Skin of body (tissue), 2 donors: ENCODE data around the gene GP9. TPM values are rescaled to one million over a fixed set of nuclear protein-coding genes. Genes with fewer than 3 reads are reported as not detected.

Experiments
- DNase-seq: peaks from one replicate; lab custom pipeline; 2025; lab: John Stamatoyannopoulos, UW
- total RNA-seq: library from RNA; depleted of rRNA; stranded (reverse); fragments of >200 nt; gene quantifications from one replicate; pipeline ENCODE4 v1.2.3, GENCODE V29; 2014

Gene GP9
- total RNA-seq: 0.49 TPM

GRCh38 chr3:129060276-129061022 lies at the start of gene GP9:
TSS of gene GP9 (plus strand) at chr3:129060779. CDS start at chr3:129061740, 961 bp downstream.
- DNase-seq: no peak

DNA sequence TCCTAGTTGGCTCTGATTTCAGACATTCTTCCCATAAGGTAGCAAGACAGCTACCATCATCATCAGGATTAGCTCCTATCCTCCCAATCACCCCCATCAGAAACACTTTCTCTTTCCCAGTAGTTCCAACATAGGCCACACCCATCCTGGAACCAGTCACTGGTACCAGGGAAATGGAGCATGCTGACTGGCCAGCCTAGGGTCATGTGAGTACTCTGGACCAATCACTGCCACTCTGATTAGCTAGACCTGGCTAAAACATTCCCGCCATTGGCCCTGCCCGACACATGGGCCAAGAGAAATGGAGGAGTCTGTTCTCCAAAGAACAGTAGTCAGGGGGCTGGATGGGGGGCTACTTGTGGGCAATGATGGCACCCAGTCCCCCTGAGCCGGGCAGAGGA lies 47.1 kb upstream of the GP9 start:
- DNase-seq: no peak

DNA sequence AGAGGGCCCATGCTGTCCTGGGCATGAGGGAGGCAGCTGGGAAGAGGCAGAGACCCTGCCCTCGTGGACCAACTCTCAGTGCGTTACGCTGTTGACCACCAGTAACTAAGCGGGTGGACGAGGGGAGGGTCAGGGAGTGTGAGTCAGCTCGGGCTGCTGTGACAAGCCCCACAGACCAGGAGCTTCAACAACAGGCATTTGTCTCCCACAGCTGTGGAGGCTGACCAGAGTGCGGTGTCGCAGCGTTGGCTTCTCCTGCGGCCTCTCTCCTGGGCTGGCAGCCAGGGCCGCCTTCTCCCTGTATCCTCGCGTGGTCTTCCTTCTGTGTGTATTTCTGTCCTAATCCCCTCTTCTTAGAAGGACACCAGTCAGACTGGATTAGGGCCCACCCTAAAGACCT lies 46.4 kb upstream of the GP9 start:
- DNase-seq: no peak

- DNase-seq: no peak
Measured at GRCh38 chr3:129014793-129015345, 45.7 kb upstream of the GP9 start.

DNA sequence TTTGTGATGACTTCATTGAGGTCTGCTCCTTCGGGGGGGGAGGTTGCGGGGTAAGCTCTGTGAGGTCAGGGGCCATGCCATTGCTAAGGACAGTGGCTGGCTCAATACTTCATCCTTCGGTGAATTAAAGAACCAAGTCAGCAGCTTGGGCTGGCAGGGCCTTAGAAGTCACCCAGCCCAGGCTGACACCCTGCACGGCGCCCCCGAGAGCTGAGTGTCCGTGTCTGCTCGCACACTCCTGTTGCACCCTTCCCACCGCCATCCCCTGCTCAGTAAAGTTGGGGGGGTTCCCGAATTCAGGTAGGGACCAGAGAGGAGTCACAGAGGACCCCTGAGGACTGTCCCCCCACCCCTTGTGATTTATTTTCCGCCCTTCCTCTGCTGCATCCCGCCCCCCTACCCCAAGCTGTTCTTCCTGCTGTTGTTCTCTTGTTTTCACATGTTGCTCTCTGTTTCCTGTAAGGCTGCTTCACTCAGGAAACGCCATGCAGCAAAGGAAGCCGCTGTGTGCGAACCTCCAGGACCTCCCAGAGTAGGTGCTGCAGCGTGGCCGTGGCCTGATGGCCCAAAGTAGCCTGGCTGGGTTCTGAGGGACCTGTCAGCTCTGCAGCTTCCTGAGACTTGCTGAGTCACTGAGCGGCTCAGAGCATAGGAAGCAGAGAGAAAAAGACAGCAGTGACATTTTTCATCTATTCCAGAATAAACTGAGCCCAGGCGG lies 45.0 kb upstream of the GP9 start:
- DNase-seq: peak; percentile 34

DNA sequence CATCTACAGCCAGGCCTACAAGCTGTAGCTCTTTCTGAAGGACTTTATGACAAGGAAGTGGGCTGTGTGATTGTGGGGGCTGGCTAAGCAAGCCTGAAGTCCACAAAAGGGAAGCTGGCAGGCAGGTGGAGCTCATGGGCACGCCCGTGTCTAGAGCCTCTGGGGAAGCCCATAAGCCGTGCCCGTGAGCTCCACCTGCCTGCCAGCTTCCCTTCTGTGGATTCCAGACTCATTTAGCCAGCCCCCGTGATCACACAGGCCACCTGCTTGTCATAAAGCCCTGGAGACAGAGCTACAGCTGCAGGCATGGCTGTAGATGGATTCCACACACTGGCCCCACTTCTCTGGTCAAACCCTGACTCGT lies 44.2 kb upstream of the GP9 start:
- DNase-seq: no peak

- DNase-seq: no peak
Measured at GRCh38 chr3:129016720-129017483, 43.7 kb upstream of the GP9 start.

DNA sequence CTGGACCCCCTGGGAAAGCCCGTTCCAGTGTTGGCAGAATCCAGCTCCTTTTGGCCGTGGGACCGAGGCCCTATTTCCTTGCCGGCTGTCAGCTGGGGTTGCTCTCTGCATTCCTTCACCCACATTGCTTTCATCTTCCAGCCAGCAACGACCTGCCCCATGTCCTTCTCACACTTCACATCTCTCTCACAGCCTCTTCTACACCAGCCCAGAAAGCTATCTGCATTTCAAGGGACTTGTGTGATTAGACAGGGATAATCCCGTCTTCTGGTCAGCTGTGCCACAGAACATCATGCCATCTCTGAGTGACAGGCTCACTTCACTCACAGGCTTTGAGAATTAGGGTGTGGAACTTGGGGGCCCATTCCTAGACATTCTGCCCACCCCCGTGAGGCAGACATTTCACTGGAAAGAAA lies 43.1 kb upstream of the GP9 start:
- no peak for DNase-seq

DNA sequence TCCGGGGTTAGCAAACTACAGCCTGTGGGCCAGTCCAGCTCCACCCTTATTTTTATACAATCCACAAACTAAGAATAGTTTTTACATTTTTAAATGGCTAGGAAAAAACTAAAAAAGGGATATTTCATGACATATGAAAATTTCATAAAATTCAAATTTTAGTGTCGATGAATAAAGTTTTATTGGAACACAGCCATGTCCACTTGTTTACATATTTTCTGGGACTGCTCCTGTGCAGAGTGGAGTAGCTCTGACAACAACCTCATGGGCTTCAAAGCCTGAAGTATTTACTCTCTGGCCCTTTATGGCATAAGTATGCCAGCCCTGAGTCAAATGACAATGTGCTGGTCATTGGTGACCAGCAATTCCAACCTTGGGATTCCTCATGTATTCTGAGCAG lies 42.3 kb upstream of the GP9 start:
- DNase-seq: no peak

DNA sequence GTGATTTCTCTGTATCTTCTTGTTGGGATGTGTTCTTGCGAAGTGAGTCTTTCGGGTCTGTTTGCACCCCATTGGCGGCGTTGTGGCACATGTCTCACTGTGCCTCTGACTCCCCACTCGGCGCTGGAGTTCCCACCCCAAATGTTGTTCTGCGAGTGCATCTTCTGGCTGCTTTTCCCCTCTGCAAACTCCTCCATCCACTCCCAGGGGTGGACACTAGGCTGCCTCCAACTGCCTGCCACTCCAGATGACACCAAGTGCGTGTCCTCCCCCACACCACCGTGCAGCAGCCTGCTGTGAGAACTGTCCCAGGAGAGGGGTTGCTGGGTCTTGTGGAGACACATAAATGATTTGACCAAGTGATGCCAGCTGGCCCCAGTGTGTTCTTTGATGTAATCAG lies 41.8 kb upstream of the GP9 start:
- DNase-seq: no peak

DNA sequence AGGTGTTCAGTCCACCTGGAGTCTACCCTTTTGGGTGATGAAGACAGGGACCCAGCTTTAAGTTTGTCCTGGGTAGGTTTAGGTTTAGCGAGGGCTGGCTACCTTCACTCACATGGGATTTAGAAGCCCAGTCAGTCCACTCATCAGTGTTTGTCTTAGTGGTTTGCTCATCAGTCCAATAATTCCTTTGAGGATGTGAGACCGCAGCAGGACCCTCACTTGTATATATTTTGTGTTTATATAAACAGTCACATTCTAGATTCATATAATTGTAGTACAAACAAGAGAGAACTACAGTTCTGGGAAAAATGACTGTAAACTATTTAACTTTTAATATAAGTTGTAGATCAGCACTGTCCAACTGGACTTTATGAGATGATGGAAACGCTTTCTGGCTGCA lies 41.3 kb upstream of the GP9 start:
- DNase-seq: no peak

- no peak for DNase-seq
Measured at GRCh38 chr3:129020691-129021090, 39.9 kb upstream of the GP9 start.

GRCh38 chr3:129021140-129021551 lies 39.4 kb upstream of the GP9 start:
- DNase-seq: peak; percentile 19

DNA sequence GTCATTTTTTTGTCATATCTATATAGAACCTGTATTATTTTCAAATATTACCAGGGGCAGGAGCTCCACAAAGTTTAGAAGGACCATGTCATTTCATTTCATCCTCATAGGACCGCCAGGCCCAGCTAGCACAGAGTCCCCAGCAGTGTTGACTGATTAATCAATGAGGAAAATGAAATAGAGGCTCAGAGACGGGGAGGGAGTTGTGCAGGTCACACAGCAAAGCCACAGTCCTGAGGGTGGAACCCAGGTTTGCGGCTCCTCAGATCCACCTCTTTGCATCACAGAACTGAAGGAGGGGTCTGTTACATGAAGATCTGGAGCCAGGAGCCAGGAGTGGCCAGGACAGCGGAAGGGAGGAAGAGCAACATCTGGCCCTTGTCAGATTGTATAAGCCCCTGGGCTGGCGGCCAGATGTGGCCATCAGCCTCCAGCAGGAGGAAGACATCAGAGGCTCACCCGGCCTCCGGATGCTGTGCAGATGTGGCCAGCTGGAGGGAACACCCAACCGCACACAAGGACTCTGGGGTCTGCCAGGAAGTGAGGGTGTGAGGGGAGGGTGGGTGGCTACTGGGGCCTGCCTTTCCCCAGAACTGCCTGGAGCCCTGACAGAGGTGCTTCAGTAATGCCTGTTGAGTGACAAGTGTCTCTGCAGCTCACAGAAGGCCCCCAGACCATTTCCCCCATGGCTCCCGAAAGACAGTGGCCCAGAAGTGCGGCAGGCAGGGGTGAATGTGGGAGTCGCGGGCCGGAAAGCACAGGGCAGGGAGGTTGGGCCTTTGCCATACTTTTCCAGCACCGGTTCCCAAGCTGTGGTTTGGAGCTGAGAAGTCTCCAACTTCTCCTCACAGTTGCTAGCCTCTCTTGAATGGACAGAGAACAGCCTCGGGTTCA lies 38.2 kb upstream of the GP9 start:
- DNase-seq: peak; percentile 70

DNA sequence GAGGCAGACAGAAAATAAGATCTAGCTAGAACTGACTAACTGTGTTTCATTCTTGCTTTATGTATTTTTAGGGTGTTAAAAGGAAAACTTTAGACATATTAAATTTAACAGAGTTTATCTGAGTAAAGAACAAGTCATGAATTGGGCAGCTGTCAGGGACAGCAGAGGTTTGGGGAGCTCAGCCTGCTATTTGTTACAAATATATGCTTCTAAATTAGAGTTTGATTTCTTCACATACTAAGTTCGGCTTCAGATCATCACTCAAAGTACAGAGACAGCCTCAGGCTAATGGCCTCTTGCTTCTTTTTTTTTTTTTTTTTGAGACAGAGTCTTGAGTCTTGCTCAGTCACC lies 37.6 kb upstream of the GP9 start:
- DNase-seq: no peak

GRCh38 chr3:129023909-129024308 lies 36.7 kb upstream of the GP9 start:
- DNase-seq: no peak

DNA sequence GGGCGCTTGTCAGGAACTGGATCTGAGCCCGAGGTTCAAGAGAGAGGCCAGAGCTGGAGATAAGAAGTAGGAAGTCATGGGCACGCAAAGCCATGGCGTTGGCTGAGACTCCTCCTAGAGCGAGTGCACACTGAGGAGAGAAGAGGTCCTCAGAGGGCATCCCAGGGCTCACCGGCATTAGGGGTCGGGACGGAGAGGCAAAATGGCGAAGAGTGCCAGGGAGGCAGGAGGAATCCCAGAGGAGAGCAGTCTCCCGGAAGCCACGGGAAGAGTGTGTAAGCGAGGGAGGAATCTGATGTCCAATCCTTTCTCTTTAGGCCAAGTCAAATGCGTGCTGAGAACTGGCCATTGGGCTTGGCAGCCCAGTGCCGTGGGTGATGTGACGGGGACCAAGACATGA lies 35.5 kb upstream of the GP9 start:
- DNase-seq: no peak

GRCh38 chr3:129025691-129026435 lies 34.7 kb upstream of the GP9 start:
- DNase-seq: peak; percentile 60

GRCh38 chr3:129026728-129027543 lies 33.6 kb upstream of the GP9 start:
- peak; percentile 55 for DNase-seq

DNA sequence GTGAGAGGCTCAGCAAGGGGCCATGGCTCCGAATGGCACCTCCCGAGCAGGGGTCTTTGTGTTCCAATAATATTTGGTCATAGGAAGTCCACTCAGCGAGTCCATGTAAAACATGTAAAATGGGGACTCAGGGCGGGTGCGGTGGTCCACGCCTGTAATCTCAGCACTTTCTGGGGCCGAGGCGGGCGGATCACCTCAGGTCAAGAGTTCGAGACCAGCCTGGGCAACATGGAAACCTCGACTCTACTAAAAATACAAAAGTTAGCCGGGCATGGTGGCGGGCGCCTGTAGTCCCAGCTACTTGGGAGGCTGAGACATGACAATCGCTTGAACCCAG lies 33.1 kb upstream of the GP9 start:
- no peak for DNase-seq
